Activated CD8-positive, alpha-beta memory T cell treated with anti-CD3 and anti-CD28 coated beads, Interleukin-2, amount 50 U/mL, for 1 hour (primary cell): ENCODE results near the gene CPED1.
"Not testable (repeated sequence)": the region's sequence is repeated elsewhere in the genome, so short reads cannot be mapped to it uniquely, and the experiment has no call there.

Experiments used
- DNase-seq: peaks from one replicate; pipeline ENCODE4 v3.0.0-alpha.2; 2020; ENCODE audit errors: extremely low read depth

Gene CPED1

DNA sequence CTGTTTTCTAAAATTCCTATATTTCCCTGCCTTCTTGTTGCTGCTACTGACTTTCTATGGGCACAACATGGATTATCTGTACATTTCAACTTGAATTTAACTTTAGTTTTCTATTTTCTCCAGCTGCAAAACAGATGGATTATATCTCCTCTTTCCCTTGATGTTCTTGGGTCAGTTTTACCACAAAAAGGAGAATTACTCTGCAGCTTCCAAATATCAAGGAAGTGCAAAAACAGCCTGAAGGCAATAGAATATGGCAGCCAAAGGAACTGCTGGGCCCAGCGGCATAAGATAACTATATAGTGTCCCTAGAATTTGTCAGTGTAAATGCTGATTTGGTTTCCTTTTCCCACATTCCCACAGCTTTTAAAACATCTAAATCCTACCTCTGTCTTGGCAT, 29.1 kb downstream of the CPED1 start:
- DNase-seq: no peak

DNA sequence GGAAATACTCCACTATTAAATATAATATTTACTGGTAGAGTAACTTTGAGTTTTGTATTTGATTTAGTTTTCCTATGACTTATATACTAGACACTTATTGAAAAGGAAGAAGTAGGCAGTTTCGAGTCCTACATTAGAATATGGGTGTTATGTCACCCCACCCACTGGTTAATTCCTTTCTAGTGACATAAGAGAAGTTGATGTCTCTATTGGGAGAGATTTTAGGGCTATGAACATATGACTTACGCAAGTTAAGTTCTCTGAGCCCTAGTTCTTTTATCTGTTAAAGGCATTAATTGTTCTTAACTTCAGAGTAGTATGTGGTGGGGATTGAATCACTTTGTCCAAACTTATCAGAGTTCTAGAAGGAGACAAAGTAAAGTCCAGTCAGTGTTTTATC, 30.5 kb downstream of the CPED1 start:
- no peak for DNase-seq

DNA sequence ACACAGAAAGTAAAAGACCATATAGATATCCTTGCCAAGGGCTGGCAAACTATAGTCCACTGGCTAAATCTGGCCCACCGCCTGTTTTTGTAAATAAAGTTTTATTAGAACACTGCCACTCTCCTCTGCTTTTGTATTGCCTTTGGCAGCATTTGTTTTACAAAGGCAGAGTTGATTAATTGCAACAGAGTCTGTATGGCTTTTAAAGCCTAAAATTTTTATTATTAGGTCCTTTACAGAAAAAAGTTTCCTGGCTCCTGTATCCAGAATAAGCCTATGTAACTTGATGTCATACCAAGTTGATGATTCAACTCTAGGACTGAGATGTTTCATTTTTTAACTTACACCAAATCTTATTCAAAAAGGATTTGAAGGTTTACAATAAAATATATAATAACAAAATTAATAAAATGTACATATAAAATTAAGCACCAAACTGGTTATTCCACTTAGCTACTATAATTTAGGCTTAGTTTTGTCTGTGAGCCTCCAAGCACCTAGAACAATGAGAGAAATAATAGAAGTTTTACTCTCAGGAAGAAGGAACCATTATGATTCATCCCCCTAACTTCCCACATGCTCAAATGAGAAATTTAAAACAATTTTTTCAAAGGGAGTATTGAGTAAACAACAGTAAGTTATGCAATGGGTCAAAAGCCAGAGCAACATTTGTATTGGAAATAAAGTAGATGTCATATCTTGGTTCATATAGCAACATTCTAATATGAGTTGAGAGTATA, 31.9 kb downstream of the CPED1 start:
- no peak for DNase-seq

DNA sequence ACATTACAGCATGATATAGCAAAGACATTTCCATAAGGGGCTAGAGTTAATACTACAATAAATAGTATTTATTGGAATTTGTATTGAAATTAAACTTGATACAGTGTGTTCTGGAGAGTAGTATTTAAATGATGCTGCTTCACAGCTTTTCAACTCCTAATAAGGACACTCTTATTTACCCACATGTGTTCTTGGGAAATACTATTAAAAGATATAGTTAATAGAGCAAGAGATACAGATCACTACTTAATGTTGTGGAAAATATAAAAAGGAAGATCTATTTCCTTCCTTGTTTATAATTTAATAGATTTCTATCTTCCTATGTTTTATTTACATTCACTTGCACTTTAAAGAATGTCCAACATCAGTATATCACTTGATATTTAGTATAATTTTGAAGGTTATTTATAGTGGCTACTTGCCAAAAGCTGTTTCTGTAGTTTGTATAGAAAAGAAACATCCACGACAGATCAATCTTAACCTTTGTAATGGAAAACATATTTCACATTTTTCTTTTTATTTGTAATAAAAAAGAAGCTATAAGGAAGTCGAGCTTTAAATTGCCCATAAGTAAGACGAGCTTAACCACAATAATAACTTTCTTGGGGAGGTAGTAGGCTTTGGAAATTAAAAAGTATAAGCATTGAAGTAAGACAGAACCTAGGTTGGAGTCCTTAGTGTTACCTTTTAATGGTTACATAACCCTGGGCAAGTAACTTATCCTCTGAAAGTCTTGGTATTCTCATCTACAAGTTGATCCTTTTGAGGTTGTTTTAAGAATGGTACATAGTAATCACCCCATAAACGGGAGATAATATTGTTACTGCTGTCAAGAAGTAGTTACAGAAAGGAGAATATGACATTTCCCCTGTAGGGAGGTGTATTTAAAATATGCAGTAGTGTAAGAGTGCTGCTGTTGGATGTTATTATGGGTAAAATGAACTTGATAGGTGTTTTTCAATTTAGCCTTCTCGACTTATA, 32.8 kb downstream of the CPED1 start:
- no peak for DNase-seq

DNA sequence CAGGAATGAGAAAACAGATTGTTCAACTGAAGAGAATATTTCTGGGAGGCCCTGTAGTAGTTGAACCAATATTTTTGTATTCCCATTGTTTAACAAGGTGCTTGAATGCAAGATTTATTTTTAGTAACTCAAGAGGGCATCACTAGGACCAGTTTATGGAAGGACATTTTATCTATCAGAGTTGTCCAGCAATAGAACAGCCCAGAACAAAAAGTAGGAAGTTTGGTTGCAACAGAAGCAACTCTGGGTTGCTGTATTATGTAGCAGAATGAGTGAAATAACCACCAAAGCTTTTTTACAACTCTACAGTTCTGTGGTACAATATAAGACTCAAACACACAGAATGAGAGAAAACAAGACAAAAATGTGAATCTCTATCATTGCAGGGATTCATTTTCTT, 34.7 kb downstream of the CPED1 start:
- no peak for DNase-seq

DNA sequence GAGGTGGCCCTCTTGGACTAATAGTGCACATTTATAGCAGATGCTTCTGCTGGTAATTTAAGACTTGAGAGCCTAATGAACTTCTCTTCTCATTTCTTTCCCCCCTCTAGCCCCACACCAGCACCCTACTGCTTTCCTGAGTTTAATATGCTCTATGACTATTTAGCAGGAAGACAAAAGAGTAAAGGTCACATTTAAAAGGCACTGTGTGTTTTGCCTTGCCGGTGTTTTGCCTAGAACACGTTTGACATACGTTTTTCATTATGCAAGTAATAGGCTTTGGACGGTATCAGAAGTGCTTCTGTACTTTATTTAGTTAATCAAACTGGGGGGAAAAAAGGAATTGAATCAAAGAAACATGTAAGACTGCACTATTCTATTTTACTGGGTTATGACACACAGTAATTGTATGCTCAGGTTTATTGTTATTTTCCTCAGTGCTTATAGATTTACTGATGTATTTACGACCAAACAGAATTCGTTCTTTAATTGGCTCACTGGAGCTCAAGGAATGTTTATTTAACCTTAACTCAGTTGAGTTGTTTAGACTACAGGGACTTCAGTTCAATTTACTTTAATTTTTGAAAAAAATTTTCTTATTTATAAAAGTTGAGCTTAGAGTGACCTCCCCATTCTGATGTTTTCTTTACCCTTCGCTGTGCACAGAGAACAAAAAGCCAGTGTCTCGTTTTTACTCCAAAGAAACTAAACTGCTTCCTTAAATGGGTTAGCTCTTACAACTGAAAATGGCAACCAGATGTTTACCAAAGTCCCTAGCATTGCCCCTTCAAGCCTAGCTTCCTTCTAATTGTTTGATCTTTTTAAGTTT, 35.4 kb downstream of the CPED1 start:
- DNase-seq: no peak

DNA sequence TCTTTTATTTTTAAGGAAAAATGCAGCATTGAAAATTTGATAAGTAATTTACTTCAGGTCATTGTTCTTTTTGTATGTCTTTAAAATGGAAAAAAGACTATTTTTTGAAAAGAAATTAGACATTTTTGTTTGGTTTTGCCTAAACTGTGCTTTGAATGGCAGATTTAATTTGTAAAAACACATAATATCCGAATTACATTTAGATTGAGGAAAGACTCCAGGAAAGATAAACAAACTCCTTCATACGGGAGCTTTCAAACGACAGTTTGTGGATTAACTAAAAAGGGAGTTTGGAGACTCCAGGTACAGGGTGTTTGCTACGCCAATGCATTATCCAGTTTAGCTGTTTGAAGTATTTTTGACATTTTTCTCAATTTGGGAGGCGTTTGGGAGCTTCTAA, 36.1 kb downstream of the CPED1 start:
- DNase-seq: no peak

DNA sequence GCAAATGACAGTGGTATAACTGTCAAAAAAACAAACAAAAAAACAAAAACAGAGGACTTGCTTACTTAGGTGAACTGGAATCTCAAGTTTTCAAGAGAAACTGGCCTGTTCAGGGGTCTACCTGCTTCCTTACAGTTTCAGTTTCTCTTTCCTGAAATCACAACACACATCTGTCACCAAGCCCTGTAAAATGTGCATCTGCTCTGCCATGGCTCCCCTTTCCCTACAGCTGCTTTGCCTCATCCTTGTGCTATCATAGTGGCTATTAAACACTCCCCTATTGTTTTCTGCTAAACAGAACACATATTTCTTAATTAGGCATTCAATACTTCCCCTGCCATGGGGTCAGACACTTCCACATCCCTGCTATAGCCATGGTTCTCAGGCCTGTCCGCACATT, 37.6 kb downstream of the CPED1 start:
- no peak for DNase-seq

DNA sequence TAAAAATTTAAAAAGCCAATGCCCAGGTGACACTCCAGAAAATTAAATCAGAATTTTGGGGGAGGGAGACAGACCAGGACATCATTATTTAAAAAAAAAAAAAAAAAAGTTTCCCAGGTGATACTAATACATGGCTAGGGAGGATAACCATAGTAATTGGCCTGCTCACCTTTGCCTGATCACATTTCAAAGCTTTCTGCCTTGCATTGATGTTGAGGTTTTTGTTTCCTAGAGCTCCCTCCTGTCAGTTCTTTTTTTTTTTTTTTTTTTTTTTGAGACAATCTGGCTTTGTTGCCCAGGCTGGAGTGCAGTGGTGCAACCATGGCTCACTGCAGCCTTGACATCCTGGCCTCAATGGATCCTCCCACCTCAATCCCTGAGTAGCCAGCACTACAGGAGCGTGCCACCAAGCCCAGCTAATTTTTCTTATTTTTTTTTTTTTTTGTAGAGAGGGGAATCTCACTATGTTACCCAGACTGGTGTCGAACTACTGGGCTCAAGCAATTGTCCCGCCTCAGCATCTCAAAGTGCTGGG, 38.1 kb downstream of the CPED1 start:
- no peak for DNase-seq

DNA sequence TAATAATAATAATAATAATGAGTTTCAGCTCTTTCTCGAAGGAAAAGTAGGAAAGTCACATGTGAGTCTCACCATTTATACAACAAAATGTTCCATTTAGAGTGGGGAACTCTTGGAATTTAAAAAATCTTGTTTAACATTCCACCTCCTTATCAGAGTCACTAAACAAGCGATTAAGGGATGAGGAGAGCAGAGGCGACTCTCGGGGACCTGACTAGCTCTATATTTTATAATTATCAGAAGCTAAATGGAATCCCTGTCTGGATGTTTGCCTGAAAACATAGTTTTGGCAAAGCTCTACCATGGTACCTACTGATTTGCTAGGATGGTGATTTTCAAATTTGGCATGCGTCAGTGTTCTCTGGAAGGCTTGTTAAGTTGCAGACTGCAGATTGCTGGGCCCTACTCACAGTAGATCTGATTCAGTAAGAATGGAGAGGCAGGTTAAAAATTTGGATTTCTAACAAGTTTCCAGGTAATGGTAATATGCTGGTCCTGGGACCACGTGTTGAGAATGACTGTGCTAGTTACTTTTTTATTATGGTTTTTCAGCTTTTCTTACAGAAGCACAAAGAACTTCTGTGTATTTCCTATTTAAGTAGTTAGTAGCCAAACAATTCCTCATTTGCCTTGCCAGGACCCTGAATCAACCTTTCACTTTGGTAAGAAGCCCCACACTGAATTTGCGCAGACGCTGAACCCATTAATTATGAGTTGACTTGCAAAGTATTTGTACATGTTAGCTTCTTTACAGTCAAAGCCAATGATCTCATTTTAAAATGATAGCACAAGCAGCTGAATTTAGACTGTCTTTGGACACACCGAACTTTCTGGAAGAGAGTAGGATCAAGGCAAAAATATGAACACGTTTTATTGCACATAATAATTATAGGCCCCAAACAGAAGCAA, 39.5 kb downstream of the CPED1 start:
- no peak for DNase-seq

DNA sequence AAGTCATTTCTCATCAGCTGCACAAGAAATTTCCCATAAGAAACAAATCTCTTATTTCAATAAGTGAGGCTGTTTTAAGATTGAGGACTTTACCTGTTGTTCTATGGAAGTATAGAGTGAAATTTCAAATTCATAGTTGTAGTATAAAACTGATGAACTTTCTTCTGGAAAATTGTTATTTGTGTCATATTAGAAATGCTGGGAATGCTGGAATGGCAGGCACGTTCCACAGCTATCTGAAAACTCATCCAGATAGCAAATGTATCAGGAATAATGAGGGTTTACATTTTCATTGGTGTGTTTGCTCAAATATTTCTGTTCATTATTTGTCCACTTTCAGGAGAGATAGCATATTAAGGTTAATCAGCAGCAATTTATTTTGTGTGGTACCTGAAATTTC, 40.8 kb downstream of the CPED1 start:
- no peak for DNase-seq

DNA sequence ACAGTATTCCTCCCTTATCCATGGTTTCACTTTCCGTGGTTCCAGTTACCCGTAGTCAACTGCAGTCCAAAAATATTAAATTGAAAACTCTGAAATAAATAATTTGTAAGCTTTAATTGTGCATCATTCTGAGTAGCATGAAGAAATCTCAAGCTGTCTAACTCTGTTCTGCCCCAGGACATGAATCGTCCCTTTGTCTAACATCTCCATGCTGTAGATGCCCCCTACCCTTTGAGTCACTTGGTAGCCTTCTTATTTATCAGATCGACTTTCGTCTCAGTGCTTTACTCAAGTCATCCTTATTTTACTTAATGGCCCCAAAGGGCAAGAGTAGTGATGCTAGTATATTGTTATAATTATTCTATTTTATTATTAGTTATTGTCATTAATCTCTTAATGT, 41.8 kb downstream of the CPED1 start:
- no peak for DNase-seq

DNA sequence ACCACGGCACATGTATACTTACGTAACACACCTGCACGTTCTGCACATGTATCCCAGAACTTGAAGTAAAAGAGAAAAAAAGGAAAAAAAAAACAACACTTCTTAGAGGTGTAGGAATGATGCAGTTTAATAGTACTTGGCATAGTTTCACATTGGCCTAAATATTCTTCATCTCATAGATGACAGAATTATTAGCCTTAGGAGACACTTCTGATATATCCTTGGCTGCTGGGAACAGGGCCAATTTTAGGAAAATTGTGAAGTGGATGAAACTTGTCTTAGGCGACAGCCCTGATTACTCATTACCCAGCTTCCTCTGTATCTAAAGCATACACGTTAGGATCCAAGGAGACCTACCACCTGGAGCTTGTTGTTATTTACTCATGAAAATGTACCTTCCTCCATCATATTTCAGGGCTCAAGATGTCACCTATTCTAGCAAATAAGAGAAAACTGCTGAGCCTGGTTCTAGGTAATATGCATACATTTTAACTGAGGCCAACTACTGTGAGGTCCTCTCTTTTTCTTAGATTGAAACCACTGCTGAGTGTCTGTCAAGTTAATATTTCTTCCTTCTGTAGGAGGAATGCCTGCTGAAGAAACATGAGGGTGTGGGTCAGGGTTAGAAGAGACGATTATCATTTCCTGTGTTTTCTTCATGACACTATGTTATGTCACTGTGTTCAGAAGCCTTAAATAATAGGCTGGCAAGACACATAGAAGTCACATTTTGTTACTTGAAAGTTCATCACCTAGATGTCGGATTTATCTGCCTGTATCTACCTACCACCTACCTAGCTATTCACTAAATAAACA, 44.3 kb downstream of the CPED1 start:
- no peak for DNase-seq

DNA sequence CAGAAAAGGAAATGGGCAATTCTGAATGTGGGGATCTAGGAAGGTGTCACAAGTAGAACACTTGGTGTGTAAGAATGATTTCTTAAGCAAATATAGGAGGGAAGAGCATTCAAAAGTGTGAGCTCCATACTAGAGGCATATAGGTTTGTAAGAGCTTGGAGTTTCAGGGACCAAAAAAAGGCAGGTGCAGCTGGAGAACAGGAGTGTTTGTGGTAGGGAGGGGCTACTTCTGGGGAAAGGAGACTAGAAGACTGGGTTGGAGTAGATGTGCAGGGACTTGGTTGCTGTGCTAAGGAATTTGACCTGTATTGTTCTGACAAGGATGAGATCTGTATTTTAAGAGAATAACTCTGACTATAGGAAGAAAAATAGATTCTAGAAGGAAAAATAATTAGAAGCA, 46.4 kb downstream of the CPED1 start:
- DNase-seq: no peak

DNA sequence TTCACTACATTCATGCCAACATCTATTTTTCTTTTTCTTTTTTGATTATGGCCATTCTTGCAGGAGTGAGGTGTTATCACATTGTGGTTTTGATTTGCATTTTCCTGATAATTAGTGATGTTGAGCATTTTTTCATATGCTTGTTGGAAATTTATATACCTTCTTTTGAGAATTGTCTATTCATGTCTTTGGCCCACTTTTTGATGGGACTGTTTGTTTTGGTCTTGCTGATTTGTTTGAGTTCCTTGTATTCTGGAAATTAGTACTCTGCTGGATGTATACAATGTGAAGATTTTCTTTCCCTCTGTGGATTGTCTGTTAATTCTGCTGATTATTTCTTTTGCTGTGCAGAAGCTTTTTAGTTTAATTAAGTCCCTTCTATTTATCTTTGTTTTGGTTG, 48.3 kb downstream of the CPED1 start:
- not testable (repeated sequence) for DNase-seq

DNA sequence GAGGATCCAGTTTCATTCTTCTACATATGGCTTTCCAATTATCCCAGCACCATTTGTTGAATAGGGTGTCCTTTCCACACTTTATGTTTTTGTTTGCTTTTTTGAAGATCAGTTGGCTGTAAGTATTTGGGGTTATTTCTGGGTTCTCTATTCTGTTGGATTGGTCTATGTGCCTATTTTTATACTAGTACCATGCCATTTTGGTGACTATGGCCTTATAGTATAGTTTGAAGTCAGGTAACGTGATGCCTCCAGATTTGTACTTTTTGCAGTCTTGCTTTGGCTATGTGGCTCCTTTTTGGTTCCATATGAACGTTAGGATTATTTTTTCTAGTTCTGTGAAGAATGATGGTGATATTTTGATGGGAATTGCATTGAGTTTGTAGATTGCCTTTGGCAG, 48.8 kb downstream of the CPED1 start:
- DNase-seq: not testable (repeated sequence)

DNA sequence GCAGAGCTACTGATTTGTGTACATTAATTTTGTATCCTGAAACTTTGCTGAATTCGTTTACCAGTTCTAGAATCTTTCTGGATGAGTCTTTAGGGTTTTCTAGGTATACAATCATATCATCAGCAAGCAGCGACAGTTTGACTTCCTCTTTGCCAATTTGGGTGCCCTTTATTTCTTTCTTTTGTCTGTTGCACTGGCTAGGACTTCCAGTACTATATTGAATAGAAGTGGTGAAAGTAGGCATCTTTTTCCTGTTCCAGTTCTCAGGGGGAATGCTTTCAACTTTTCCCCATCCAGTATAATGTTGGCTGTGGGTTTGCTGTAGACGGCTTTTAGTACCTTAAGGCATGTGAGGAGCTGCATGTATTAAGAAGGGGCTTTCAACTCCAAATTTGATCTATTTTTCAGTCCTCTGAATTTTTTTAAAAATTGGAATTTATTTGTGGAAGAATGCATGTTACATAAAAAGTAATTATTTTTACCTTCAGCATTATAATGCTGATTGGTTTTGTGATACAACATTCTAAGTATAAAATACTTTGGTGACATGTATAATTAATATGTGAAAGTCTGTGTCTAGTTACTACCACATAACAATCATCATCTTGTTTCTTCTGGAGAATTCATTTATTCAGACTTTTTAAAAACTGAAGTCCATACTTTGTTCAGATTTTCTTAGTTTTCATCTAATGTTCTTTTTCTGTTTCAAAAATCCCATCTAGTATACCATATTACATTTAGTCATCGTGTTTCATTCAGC, 49.6 kb downstream of the CPED1 start:
- no peak for DNase-seq

DNA sequence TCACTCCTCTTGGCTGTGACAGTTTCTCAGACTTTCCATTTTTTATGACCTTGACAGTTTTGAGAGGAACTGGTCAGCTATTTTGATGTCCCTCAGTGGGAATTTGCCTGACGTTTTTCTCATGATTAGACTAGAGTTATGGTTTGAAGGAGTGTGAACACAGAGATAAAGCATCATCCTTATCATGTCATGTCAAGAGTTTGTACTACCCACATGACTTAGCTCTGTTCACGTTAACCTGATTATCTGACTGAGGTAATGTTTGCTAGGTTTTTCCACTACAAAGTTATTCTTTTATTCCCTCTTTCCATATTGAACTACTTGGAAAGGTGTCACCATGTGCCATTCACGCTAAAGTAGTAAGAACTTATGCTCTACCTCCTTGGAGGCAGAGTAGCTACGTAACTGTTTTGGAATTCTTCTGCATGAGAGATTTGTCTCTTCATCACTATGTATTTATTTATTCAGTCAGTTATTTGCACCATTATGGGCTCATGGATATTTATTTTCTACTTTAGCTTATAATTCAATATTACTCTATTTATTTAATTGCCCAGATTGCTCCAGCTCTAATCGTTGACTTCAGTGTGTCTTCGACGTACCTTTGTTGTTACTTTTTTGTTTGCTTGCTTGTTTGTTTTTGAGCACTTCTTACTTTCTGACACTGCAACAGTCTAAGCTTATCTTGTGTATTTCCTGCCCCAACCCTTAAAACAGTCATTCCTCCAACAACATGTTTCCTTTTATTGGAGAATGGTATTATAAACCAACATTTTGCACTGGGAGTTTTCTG, 50.4 kb downstream of the CPED1 start:
- no peak for DNase-seq

DNA sequence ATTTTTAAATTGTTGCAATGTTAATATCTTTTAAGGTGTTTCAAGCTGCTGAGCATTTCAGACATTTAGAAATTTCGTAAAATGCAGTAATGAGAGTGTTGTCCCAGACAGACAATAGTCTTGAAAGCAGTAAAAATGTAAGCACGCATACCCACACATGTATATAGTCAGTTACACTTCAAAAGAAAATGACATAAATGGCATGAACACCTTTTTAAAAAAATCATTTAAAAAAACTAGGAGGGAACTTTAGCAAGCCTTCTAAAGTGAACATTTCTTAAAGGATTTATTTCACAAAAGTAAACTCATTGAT, 51.0 kb downstream of the CPED1 start:
- DNase-seq: no peak
